HG02870 (cell line): ENCODE results near the gene SAA4.
"Not testable (repeated sequence)": the region's sequence is repeated elsewhere in the genome, so short reads cannot be mapped to it uniquely, and the experiment has no call there.

Source experiments
- ATAC-seq: cut with Tn5 transposase; IDR thresholded peaks from one replicate; pipeline ENCODE4 v1.9.1; 2021; ENCODE audit warnings: mild to moderate bottlenecking, moderate library complexity; ENCODE audit not compliant: unreplicated experiment

The SAA4 gene

GRCh38 chr11:18191376-18191775 lies 45.2 kb downstream of the SAA4 start:
- ATAC-seq, result no peak

GRCh38 chr11:18189476-18190245 lies 46.9 kb downstream of the SAA4 start:
- ATAC-seq, result not testable (repeated sequence)

DNA sequence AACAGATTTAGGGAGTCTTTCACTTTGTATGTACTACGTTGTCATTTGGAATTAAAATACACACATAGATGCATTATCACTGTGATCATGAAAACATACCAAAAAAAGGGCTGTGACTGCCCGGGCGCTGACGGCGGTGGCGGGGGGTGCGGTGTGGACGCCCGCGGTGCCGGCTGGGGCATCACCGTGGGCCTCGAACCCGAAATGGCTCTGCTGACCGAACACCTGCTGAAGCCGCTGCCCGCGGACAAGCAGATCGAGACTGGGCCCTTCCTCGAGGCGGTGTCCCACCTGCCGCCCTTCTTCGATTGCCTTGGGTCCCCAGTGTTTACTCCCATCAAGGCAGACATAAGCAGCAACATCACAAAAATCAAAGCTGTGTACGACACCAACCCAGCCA lies 47.8 kb downstream of the SAA4 start:
- ATAC-seq, result no peak
